Measurements from ENCODE around the gene CDH4. TPM values are rescaled to one million over a fixed set of nuclear protein-coding genes. Genes with fewer than 3 reads are reported as not detected.

The CDH4 gene
- total and polyA plus RNA-seq, 8 donors = under 0.01 to 2.2 (median 0.11) TPM; not detected in 2

DNA sequence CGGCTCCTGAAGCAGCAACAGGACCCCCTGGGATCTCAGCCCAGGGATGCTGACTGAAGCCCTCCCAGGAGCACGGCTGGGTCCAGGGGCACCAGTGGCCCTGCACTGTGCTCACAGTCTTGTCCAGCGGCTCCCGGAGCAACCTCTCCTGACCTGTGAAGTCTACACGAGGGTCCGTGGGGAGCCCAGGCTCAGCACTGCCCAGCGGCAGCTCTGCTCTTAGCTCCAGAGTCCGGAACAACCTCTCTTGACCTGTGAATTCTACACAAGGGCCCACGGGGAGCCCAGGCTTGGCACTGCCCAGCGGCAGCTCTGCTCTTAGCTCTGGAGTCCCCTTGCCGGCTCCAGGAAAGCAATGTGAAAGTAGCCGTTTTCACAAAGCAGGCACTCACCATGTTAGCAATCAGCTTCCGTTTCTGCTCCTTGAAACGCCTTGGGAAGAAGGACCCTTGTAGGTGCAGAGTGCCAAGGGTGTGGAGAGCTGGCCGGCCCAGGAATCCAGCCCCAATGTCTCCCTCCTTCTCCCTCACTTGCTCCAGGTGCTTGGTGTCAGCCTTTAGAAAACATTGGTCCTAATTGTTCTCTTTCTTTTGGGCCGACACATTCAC lies 310.9 kb downstream of the CDH4 start:
- TF ChIP-seq POLR2AphosphoS5 (IDR thresholded peaks at IDR 0.05) = no peak
- TF ChIP-seq POLR2A (IDR thresholded peaks at IDR 0.05) = no peak
- peaks cover 0 to 4% (median 1%) of the 10 kb centered on the region in 4 donors for H3K9me3 ChIP-seq
- no peak overlapping the region for H3K27ac ChIP-seq
- H3K4me1 ChIP-seq = peaks cover 0 to 3% (median 0%) of the 10 kb centered on the region in 4 donors
- H3K4me3 ChIP-seq = no peak overlapping the region
- 58 to 64% (median 60%) methylated on average over 9 to 16 of the region's 16 CpGs for WGBS, 5 donors
- peaks cover 0 to 23% (median 0%) of the 10 kb centered on the region in 3 donors for H3K27me3 ChIP-seq
- H3K36me3 ChIP-seq = no peaks in the 10 kb centered on the region
- intact Hi-C loops (cut with DNase I; ENCODE audit: low total_unique reads) = no loop called here
- no peak for DNase-seq

DNA sequence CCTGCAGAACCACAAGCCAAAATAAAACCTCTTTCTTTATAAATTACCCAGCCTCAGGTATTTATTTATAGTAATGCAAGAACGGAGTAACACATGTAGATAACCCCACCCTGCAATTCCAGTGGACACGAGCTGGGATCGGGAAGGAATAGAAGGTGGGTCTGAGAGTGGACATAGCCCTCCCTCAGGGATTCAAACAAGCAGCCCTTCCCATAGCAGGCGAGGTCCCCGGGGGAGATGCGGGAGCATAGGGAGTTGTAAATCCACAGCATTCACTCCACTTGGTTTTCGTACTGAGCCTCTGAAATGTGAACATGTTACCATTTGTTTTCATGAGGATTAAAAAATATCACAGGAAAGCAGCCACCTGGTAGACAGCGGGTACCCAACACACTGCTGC lies 312.6 kb downstream of the CDH4 start:
- no peaks in the 10 kb centered on the region for H3K36me3 ChIP-seq
- WGBS, 5 donors = 75 to 85% (median 81%) methylated on average over 8 of the region's 8 CpGs
- intact Hi-C loops (cut with DNase I; ENCODE audit: low total_unique reads) = no loop called here
- DNase-seq = no peak
- H3K4me1 ChIP-seq = peaks cover 0 to 3% (median 0%) of the 10 kb centered on the region in 4 donors
- no peak overlapping the region for H3K4me3 ChIP-seq
- TF ChIP-seq EP300 (IDR thresholded peaks at IDR 0.05) (no peak), POLR2AphosphoS5 (IDR thresholded peaks at IDR 0.05) (no peak), POLR2A (IDR thresholded peaks at IDR 0.05) (no peak)
- TF ChIP-seq, protein P1, sequence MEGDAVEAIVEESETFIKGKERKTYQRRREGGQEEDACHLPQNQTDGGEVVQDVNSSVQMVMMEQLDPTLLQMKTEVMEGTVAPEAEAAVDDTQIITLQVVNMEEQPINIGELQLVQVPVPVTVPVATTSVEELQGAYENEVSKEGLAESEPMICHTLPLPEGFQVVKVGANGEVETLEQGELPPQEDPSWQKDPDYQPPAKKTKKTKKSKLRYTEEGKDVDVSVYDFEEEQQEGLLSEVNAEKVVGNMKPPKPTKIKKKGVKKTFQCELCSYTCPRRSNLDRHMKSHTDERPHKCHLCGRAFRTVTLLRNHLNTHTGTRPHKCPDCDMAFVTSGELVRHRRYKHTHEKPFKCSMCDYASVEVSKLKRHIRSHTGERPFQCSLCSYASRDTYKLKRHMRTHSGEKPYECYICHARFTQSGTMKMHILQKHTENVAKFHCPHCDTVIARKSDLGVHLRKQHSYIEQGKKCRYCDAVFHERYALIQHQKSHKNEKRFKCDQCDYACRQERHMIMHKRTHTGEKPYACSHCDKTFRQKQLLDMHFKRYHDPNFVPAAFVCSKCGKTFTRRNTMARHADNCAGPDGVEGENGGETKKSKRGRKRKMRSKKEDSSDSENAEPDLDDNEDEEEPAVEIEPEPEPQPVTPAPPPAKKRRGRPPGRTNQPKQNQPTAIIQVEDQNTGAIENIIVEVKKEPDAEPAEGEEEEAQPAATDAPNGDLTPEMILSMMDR (IDR thresholded peaks at IDR 0.05) = no peak
- peaks cover 0 to 11% (median 0%) of the 10 kb centered on the region in 3 donors for H3K27me3 ChIP-seq
- H3K27ac ChIP-seq = no peak overlapping the region
- peaks cover 0 to 4% (median under 1%) of the 10 kb centered on the region in 4 donors for H3K9me3 ChIP-seq

DNA sequence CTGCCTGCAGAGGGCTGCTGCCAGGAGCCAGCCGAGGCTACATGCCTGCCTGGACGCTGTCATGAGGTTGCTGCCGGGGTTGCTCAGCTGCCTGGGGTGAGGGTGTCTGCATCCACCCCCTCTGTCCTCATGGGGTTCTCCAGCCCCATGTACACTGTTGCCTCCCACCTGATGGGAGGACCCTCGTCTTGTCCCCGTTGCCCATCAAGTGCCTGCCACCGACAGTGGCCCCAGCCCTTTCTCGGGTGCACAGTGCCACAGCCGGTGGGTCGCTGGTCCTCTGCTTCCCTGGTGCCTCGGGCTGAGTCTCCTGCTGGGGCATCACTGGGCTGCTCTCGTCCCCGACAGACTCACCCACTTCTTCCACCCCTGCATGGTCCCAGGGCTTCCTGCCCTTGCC lies 313.7 kb downstream of the CDH4 start:
- Histone ChIP-seq H3K36me3 (no peaks in the 10 kb centered on the region), H3K4me1 (no peaks in the 10 kb centered on the region), H3K9me3 (no peaks in the 10 kb centered on the region), H3K27ac (no peak overlapping the region), H3K4me3 (no peak overlapping the region), H3K27me3 (peaks cover 0 to 17% (median 0%) of the 10 kb centered on the region in 3 donors)
- TF ChIP-seq EP300 (IDR thresholded peaks at IDR 0.05) (no peak), POLR2AphosphoS5 (IDR thresholded peaks at IDR 0.05) (no peak), POLR2A (IDR thresholded peaks at IDR 0.05) (no peak)
- TF ChIP-seq, protein P1 (IDR thresholded peaks at IDR 0.05) = no peak
- 82 to 87% (median 85%) methylated on average over 11 to 12 of the region's 12 CpGs for WGBS, 5 donors
- no peak for DNase-seq
- intact Hi-C loops (cut with DNase I; ENCODE audit: low total_unique reads) = no loop called here

DNA sequence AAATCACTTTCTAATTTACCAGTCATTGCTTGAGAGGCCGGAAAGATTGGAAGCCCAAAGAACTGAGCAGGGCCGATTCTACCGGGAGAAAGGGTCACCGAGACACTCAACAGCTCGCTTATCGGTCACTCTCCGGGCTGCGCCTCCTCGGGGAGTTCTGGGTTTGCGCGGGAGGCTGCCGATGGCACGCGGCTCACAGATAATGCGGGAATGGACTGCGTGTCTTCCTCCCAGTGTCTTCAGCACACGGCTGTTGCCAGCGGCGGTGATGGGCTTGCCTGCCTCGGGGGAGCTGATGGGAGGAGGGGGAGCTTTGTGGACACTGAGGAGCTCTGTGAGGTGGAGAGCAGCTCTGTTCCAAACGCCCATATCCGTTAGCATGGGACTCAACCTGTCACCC lies 314.6 kb downstream of the CDH4 start:
- 72 to 86% (median 79%) methylated on average over 9 to 22 of the region's 22 CpGs for WGBS, 5 donors
- Histone ChIP-seq H3K36me3 (no peaks in the 10 kb centered on the region), H3K4me3 (no peak overlapping the region), H3K27ac (no peak overlapping the region), H3K4me1 (no peaks in the 10 kb centered on the region), H3K9me3 (no peaks in the 10 kb centered on the region), H3K27me3 (peaks cover 0 to 26% (median 0%) of the 10 kb centered on the region in 3 donors)
- TF ChIP-seq, protein P1 (IDR thresholded peaks at IDR 0.05) = no peak
- no peak for TF ChIP-seq POLR2A (IDR thresholded peaks at IDR 0.05)
- TF ChIP-seq EP300 (IDR thresholded peaks at IDR 0.05) = no peak
- TF ChIP-seq POLR2AphosphoS5 (IDR thresholded peaks at IDR 0.05) = no peak
- intact Hi-C loops (cut with DNase I; ENCODE audit: low total_unique reads) = no loop called here
- no peak for DNase-seq

DNA sequence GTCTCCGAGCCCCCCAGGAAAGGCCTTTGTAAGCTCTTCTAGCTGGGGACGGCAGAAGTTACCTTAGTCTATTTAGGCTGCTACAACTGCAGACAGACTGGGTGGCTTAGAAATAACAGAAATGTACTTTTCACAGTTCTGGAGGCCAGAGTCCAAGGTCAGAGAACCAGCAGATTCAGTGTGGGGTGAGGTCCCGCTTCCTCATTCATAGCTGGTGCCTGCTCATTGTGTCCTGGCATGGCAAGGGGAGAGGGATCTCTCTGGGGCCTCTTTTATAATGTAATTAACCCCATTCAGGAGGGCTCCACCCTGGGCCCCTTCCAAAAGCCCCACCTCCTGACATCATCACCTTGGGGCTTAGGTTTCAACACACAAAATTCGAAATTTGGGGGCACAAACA lies 315.1 kb downstream of the CDH4 start:
- intact Hi-C loops (cut with DNase I; ENCODE audit: low total_unique reads) = no loop called here

More for the DNA sequence above, 315.1 kb downstream of the CDH4 start:
- Histone ChIP-seq H3K4me1 (no peaks in the 10 kb centered on the region), H3K36me3 (no peaks in the 10 kb centered on the region), H3K27me3 (peaks cover 0 to 28% (median 0%) of the 10 kb centered on the region in 3 donors), H3K27ac (no peak overlapping the region), H3K9me3 (no peaks in the 10 kb centered on the region), H3K4me3 (no peak overlapping the region)
- no peak for DNase-seq
- WGBS, 5 donors = 38 to 50% (median 47%) methylated on average over 4 of the region's 4 CpGs
- TF ChIP-seq EP300 (IDR thresholded peaks at IDR 0.05) (no peak), POLR2A (IDR thresholded peaks at IDR 0.05) (no peak), POLR2AphosphoS5 (IDR thresholded peaks at IDR 0.05) (no peak)
- TF ChIP-seq, protein P1 (IDR thresholded peaks at IDR 0.05) = no peak
